Measurements from ENCODE around the gene HERPUD2.

- TF ChIP-seq POLR2AphosphoS5 (IDR thresholded peaks at IDR 0.05), result no peak
- TF ChIP-seq POLR2A (IDR thresholded peaks at IDR 0.05), result no peak
- no peak for TF ChIP-seq CTCF (IDR thresholded peaks at IDR 0.05)
Observed at GRCh38 chr7:35670856-35671569, 23.9 kb downstream of the HERPUD2 start.

Data from suprapubic skin (tissue), 4 donors.